GM12878 (cell line): ENCODE data around the gene MLEC. TPM values are rescaled to one million over a fixed set of nuclear protein-coding genes. Genes with fewer than 3 reads are reported as not detected.
A peak's percentile ranks its signal among the peaks of the same experiment; 100 is the strongest.

ENCODE experiments used
- HDAC6 ChIP-seq: fragments of 200-600 bp; sonication (generic); IDR thresholded peaks from one replicate; pipeline ENCODE4 v1.8.0; 2017; ENCODE audit warnings: antibody characterized with exemption; ENCODE audit not compliant: unreplicated experiment
- JUND ChIP-seq: IDR thresholded peaks from 2 replicates; pipeline ENCODE4 v1.6.1; 2012; ENCODE audit warnings: low read depth, mild to moderate bottlenecking, low read length, improper control_type of control experiment, moderate library complexity
- NFXL1 ChIP-seq: fragments of 450-650 bp; IDR thresholded peaks from 2 replicates; pipeline ENCODE4 v1.6.1; 2017; ENCODE audit warnings: antibody characterized with exemption, mild to moderate bottlenecking, borderline replicate concordance
- NFYB ChIP-seq: IDR thresholded peaks from 2 replicates; pipeline ENCODE4 v1.6.1; 2011; ENCODE audit warnings: low read depth, mild to moderate bottlenecking, low read length, improper control_type of control experiment, moderate library complexity; ENCODE audit not compliant: insufficient read depth
- POLR2AphosphoS2 ChIP-seq: IDR thresholded peaks from 2 replicates; pipeline ENCODE4 v1.6.1; 2011; ENCODE audit warnings: low read depth, mild to moderate bottlenecking, low read length, improper control_type of control experiment, moderate library complexity
- RCOR1 ChIP-seq: conservative IDR thresholded peaks from 2 replicates; pipeline ENCODE4 v1.6.1; 2012; ENCODE audit warnings: low read depth, low read length, improper control_type of control experiment
- SMAD5 ChIP-seq: IDR thresholded peaks from 2 replicates; pipeline ENCODE4 v1.6.1; 2016; ENCODE audit warnings: antibody characterized with exemption, low read depth
- SMC3 ChIP-seq: IDR thresholded peaks from 2 replicates; pipeline ENCODE4 v1.6.1; 2011; ENCODE audit warnings: low read length, improper control_type of control experiment, borderline replicate concordance
- STAT1 ChIP-seq: fragments of 450-650 bp; conservative IDR thresholded peaks from 2 replicates; pipeline ENCODE4 v1.6.1; 2014; ENCODE audit warnings: antibody characterized with exemption, mild to moderate bottlenecking
- TAF1 ChIP-seq: IDR thresholded peaks from 2 replicates; pipeline ENCODE4 v1.6.1; 2011; ENCODE audit warnings: mild to moderate bottlenecking, low read depth, low read length, borderline replicate concordance
- ZBED1 ChIP-seq: IDR thresholded peaks from 2 replicates; pipeline ENCODE4 v1.6.1; 2016; ENCODE audit warnings: borderline replicate concordance
- polyA plus RNA-seq, 11 experiments: library from polyadenylated mRNA; depleted of rRNA in 4 of 11; unstranded in 6 of 11; stranded (reverse) in 5 of 11; fragments of >200 nt; fragmentation: Nextera tagmentation in 4 of 11; fragmentation: Illumina TruSeq in 1 of 11; extraction: Ambion mirVana in 4 of 11; extraction: Trizol in 1 of 11; gene quantifications; 1 replicate in 1 of 11; 2 replicates in 10 of 11; pipeline versions ENCODE4 v1.2.1 to v1.2.3, GENCODE V29; 2011 to 2016; ENCODE audit warnings: inconsistent platforms in 2 of 11, missing spikeins in 2 of 11, low read depth in 1 of 11
- total RNA-seq, 4 experiments: library from RNA; depleted of rRNA in 3 of 4; stranded (reverse); fragments of >200 nt in 3 of 4; fragmentation: Illumina TruSeq in 1 of 4; extraction: Trizol in 1 of 4; gene quantifications; 2 replicates each; pipeline versions ENCODE4 v1.2.1 to v1.2.3, GENCODE V29; 2013 to 2021
- TF ChIP-seq, protein P1 (sequence below): fragments of 450-650 bp; IDR thresholded peaks from 2 replicates; pipeline ENCODE4 v1.6.1; 2018; ENCODE audit warnings: mild to moderate bottlenecking, low read depth, moderate library complexity; ENCODE audit not compliant: partially characterized antibody
- TF ChIP-seq, protein P2 (sequence below): IDR thresholded peaks from 2 replicates; pipeline ENCODE4 v1.6.1; 2012; ENCODE audit warnings: mild to moderate bottlenecking, low read depth, low read length
- TF ChIP-seq, protein P3 (sequence below): IDR thresholded peaks from 2 replicates; pipeline ENCODE4 v1.6.1; 2012; ENCODE audit warnings: low read length, inconsistent platforms
- TF ChIP-seq, protein P4 (sequence below): fragments of 450-650 bp; IDR thresholded peaks from 2 replicates; pipeline ENCODE4 v1.6.1; 2017; ENCODE audit warnings: mild to moderate bottlenecking, low read depth, inconsistent platforms; ENCODE audit not compliant: poor library complexity, severe bottlenecking
- TF ChIP-seq, protein P5 (sequence below): fragments of 450-650 bp; formaldehyde crosslinking; IDR thresholded peaks from 2 replicates; pipeline ENCODE4 v1.4.0; 2020; ENCODE audit warnings: mild to moderate bottlenecking, moderate library complexity

MLEC gene
- total and polyA plus RNA-seq, 10 of the 15 experiments (the other 5 are each of a cell fraction or from before 2014, with no cell fraction given): 26.7 to 172 (median 103) TPM

DNA sequence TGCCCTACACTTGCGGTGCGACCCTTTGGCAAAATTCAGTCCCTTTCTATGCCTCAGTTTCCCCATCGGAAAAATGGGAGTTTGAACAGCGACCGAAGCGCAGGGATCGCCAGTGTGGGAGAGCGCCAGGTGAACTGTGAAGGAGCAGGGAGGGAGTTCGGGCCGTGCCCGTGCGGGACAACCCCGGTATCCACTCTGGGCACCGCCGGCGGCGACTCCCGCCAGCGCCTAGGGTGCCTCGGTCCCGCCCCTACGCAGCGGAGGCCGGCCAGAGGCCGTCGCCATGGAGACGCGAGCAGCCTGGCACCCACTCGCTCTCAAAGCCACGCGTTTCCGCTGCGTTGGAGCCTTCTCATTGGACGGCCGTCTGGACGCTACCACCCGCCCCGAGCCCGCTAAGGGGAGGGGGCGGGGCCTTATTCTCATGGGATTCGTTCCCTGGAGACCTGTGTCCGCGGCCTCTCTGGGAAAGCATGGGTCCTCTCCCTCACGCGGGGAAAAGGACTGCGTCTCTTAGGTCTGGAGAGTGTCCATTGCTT, 729 bp upstream of the MLEC start (continued):
- no peak for TF ChIP-seq POLR2AphosphoS2
- TF ChIP-seq TAF1: peak; percentile 49; the same call in 1 of the 2 replicates
- no peak for TF ChIP-seq SMAD5
- peak; percentile 81 for TF ChIP-seq NFYB
- TF ChIP-seq, protein P1, sequence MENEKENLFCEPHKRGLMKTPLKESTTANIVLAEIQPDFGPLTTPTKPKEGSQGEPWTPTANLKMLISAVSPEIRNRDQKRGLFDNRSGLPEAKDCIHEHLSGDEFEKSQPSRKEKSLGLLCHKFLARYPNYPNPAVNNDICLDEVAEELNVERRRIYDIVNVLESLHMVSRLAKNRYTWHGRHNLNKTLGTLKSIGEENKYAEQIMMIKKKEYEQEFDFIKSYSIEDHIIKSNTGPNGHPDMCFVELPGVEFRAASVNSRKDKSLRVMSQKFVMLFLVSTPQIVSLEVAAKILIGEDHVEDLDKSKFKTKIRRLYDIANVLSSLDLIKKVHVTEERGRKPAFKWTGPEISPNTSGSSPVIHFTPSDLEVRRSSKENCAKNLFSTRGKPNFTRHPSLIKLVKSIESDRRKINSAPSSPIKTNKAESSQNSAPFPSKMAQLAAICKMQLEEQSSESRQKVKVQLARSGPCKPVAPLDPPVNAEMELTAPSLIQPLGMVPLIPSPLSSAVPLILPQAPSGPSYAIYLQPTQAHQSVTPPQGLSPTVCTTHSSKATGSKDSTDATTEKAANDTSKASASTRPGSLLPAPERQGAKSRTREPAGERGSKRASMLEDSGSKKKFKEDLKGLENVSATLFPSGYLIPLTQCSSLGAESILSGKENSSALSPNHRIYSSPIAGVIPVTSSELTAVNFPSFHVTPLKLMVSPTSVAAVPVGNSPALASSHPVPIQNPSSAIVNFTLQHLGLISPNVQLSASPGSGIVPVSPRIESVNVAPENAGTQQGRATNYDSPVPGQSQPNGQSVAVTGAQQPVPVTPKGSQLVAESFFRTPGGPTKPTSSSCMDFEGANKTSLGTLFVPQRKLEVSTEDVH: no peak
- TF ChIP-seq STAT1: no peak
- no peak for TF ChIP-seq SMC3
- TF ChIP-seq, protein P2, sequence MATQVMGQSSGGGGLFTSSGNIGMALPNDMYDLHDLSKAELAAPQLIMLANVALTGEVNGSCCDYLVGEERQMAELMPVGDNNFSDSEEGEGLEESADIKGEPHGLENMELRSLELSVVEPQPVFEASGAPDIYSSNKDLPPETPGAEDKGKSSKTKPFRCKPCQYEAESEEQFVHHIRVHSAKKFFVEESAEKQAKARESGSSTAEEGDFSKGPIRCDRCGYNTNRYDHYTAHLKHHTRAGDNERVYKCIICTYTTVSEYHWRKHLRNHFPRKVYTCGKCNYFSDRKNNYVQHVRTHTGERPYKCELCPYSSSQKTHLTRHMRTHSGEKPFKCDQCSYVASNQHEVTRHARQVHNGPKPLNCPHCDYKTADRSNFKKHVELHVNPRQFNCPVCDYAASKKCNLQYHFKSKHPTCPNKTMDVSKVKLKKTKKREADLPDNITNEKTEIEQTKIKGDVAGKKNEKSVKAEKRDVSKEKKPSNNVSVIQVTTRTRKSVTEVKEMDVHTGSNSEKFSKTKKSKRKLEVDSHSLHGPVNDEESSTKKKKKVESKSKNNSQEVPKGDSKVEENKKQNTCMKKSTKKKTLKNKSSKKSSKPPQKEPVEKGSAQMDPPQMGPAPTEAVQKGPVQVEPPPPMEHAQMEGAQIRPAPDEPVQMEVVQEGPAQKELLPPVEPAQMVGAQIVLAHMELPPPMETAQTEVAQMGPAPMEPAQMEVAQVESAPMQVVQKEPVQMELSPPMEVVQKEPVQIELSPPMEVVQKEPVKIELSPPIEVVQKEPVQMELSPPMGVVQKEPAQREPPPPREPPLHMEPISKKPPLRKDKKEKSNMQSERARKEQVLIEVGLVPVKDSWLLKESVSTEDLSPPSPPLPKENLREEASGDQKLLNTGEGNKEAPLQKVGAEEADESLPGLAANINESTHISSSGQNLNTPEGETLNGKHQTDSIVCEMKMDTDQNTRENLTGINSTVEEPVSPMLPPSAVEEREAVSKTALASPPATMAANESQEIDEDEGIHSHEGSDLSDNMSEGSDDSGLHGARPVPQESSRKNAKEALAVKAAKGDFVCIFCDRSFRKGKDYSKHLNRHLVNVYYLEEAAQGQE: no peak
- TF ChIP-seq RCOR1: no peak; the same call in 1 of the 2 replicates
- no peak for TF ChIP-seq NFXL1
- TF ChIP-seq, protein P3, sequence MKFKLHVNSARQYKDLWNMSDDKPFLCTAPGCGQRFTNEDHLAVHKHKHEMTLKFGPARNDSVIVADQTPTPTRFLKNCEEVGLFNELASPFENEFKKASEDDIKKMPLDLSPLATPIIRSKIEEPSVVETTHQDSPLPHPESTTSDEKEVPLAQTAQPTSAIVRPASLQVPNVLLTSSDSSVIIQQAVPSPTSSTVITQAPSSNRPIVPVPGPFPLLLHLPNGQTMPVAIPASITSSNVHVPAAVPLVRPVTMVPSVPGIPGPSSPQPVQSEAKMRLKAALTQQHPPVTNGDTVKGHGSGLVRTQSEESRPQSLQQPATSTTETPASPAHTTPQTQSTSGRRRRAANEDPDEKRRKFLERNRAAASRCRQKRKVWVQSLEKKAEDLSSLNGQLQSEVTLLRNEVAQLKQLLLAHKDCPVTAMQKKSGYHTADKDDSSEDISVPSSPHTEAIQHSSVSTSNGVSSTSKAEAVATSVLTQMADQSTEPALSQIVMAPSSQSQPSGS: peak; percentile 20; the same call in 1 of the 2 replicates
- TF ChIP-seq JUND: peak; percentile 83
- TF ChIP-seq, protein P4, sequence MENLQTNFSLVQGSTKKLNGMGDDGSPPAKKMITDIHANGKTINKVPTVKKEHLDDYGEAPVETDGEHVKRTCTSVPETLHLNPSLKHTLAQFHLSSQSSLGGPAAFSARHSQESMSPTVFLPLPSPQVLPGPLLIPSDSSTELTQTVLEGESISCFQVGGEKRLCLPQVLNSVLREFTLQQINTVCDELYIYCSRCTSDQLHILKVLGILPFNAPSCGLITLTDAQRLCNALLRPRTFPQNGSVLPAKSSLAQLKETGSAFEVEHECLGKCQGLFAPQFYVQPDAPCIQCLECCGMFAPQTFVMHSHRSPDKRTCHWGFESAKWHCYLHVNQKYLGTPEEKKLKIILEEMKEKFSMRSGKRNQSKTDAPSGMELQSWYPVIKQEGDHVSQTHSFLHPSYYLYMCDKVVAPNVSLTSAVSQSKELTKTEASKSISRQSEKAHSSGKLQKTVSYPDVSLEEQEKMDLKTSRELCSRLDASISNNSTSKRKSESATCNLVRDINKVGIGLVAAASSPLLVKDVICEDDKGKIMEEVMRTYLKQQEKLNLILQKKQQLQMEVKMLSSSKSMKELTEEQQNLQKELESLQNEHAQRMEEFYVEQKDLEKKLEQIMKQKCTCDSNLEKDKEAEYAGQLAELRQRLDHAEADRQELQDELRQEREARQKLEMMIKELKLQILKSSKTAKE: no peak
- TF ChIP-seq HDAC6: no peak
- no peak for TF ChIP-seq ZBED1
- TF ChIP-seq, protein P5, sequence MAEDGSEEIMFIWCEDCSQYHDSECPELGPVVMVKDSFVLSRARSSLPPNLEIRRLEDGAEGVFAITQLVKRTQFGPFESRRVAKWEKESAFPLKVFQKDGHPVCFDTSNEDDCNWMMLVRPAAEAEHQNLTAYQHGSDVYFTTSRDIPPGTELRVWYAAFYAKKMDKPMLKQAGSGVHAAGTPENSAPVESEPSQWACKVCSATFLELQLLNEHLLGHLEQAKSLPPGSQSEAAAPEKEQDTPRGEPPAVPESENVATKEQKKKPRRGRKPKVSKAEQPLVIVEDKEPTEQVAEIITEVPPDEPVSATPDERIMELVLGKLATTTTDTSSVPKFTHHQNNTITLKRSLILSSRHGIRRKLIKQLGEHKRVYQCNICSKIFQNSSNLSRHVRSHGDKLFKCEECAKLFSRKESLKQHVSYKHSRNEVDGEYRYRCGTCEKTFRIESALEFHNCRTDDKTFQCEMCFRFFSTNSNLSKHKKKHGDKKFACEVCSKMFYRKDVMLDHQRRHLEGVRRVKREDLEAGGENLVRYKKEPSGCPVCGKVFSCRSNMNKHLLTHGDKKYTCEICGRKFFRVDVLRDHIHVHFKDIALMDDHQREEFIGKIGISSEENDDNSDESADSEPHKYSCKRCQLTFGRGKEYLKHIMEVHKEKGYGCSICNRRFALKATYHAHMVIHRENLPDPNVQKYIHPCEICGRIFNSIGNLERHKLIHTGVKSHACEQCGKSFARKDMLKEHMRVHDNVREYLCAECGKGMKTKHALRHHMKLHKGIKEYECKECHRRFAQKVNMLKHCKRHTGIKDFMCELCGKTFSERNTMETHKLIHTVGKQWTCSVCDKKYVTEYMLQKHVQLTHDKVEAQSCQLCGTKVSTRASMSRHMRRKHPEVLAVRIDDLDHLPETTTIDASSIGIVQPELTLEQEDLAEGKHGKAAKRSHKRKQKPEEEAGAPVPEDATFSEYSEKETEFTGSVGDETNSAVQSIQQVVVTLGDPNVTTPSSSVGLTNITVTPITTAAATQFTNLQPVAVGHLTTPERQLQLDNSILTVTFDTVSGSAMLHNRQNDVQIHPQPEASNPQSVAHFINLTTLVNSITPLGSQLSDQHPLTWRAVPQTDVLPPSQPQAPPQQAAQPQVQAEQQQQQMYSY (CRISPR knock-in tag): no peak
